Aorta (tissue), 5 donors: Measurements from ENCODE around the gene KCNJ12. TPM values are rescaled to one million over a fixed set of nuclear protein-coding genes. Genes with fewer than 3 reads are reported as not detected.

Source experiments
- ATAC-seq: fragments of 200-7000 bp; cut with Tn5 transposase; one replicate; pipeline ENCODE4 v1.9.1; 2022; ENCODE audit warnings: moderate library complexity; ENCODE audit not compliant: low FRiP score
- DNase-seq, 2 donors: peaks; one replicate each; pipeline ENCODE4 v3.0.0-alpha.2; 2020
- H3K27ac ChIP-seq, 2 donors: one replicate each; pipeline ENCODE4 v1.5.1; 2013; ENCODE audit warnings: low read length in 2 of 2, mild to moderate bottlenecking in 2 of 2, moderate library complexity in 2 of 2, control low read depth in 1 of 2, inconsistent platforms in 1 of 2, low read depth in 1 of 2
- H3K27me3 ChIP-seq, 2 donors: one replicate each; pipeline ENCODE4 v1.6.1; 2013; ENCODE audit warnings: control low read depth in 1 of 2, low read length in 1 of 2, mild to moderate bottlenecking in 1 of 2, moderate library complexity in 1 of 2; ENCODE audit not compliant: insufficient read depth in 2 of 2, control insufficient read depth in 1 of 2
- H3K36me3 ChIP-seq, 2 donors: one replicate each; pipeline ENCODE4 v1.6.1; 2013; ENCODE audit warnings: control low read depth in 1 of 2, low read length in 1 of 2, mild to moderate bottlenecking in 1 of 2; ENCODE audit not compliant: insufficient read depth in 2 of 2, control insufficient read depth in 1 of 2
- H3K4me1 ChIP-seq, 2 donors: one replicate each; pipeline ENCODE4 v1.6.1; 2013; ENCODE audit warnings: low read length in 2 of 2, control low read depth in 1 of 2, mild to moderate bottlenecking in 1 of 2, moderate library complexity in 1 of 2; ENCODE audit not compliant: insufficient read depth in 2 of 2, control insufficient read depth in 1 of 2
- H3K4me3 ChIP-seq, 2 donors: one replicate each; pipeline ENCODE4 v1.5.1; 2013; ENCODE audit warnings: low read length in 2 of 2, control low read depth in 1 of 2, mild to moderate bottlenecking in 1 of 2
- H3K9me3 ChIP-seq: one replicate; pipeline ENCODE4 v1.6.1; 2013; ENCODE audit warnings: mild to moderate bottlenecking, low read length; ENCODE audit not compliant: control insufficient read depth
- WGBS, 2 donors: extraction: QIAGEN DNeasy Blood & Tissue Kit; methylation state at CpG; one replicate each; pipeline ENCODE4 v1.1.7; 2013; 5-methylcytosine and 5-hydroxymethylcytosine counted together
- intact Hi-C, 2 donors: fragments of 100-400 bp; cut with DNase I; formaldehyde crosslinking; loops; one replicate each; pipeline versions ENCODE4 v1.14.2 to v1.15.0; 2022
- polyA plus RNA-seq, 2 donors: library from polyadenylated mRNA; stranded (reverse); fragments of 200-250 nt; gene quantifications; one replicate each; pipeline ENCODE4 v1.2.3, GENCODE V29; 2013
- total RNA-seq, 2 donors: library from RNA; stranded (reverse); fragmentation: NEBNext Ultra II Directional; extraction: Animal tissue kit (Norgen Biotek cat#: 25700); gene quantifications; one replicate each; pipeline ENCODE4 v1.2.1, GENCODE V29; 2021
- donor health status: healthy with polysubstance abuse.
- donor health status: Bipolar disorder and iron deficiency.
- donor health status: DM: no; HTN: no; CAD: no.
- donor health status: DM: no; HTN: no; CAD: no.
- donor health status: DM: yes; HTN: yes; CAD: no.

KCNJ12 gene
- total and polyA plus RNA-seq, 4 donors = 0.13 to 4.0 (median 2.9) TPM; not detected in 1

GRCh38 chr17:21353326-21354010 is 22.7 kb upstream of the KCNJ12 start:
- Histone ChIP-seq H3K27ac (no peak overlapping the region), H3K36me3 (no peaks in the 10 kb centered on the region), H3K9me3 (no peaks in the 10 kb centered on the region), H3K4me3 (no peak overlapping the region), H3K27me3 (no peaks in the 10 kb centered on the region), H3K4me1 (no peaks in the 10 kb centered on the region)
- 68 to 75% methylated on average over 13 of the region's 13 CpGs for WGBS, 2 donors
- intact Hi-C loops = no loop called here
- ATAC-seq = peak; percentile 34
- DNase-seq = peak; percentile 34 to 64

GRCh38 chr17:21354796-21355385 is 21.3 kb upstream of the KCNJ12 start:
- H3K27me3 ChIP-seq = no peaks in the 10 kb centered on the region
- intact Hi-C loops = no loop called here
- DNase-seq = peak in 1 of 2 donors; percentile 73
- no peaks in the 10 kb centered on the region for H3K4me1 ChIP-seq
- 94 to 97% methylated on average over 13 of the region's 13 CpGs for WGBS, 2 donors
- no peaks in the 10 kb centered on the region for H3K9me3 ChIP-seq
- ATAC-seq = no peak
- H3K4me3 ChIP-seq = no peak overlapping the region
- no peak overlapping the region for H3K27ac ChIP-seq
- no peaks in the 10 kb centered on the region for H3K36me3 ChIP-seq

DNA sequence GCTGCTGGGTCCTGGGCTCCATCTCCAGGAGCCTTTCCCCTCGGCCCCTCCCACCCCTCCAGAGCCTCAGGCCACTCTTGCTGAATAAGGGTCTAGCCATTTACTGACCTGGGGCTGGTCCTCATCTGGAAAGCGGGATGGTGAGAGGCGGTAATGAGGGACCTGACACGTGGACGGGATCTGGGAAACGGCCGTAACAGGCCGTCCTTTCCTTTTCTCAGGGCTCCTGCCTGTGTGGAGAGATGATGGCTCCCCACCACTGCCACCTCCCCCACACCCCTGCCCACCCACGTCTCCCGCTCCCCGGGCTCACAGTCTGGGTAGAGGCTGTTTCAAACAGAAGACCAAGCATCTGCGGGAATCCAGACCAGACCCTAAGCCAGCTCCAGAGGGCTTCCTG is 20.6 kb upstream of the KCNJ12 start:
- H3K9me3 ChIP-seq = no peaks in the 10 kb centered on the region
- DNase-seq (no peak), ATAC-seq (no peak)
- no peaks in the 10 kb centered on the region for H3K27me3 ChIP-seq
- H3K36me3 ChIP-seq = no peaks in the 10 kb centered on the region
- intact Hi-C loops = no loop called here
- no peak overlapping the region for H3K4me3 ChIP-seq
- H3K27ac ChIP-seq = no peak overlapping the region
- 86 to 93% methylated on average over 12 of the region's 12 CpGs for WGBS, 2 donors
- no peaks in the 10 kb centered on the region for H3K4me1 ChIP-seq

DNA sequence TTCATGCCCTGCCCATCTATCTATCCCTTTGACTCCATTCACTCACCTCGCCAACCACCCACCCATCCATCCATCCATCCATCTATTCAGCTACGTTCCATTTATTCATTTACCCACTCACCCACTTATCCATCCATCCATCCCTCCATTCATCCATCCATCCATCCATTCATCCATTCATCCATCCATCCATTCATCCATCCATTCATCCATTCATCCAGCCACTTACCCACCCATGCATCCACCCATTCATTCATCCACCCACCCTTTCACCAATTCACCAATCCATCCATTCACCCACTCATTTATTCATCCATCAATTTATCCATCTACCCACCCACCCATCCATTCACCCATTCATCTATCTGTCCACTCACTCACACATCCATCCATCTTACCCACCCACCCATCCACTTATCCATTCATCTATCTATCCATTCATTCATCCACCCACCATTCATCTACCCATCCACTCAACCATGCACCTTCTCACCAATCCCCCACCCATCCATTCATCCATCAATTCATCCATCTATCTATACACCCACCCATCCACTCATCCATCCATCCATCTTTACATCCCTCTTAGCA is 19.5 kb upstream of the KCNJ12 start:
- DNase-seq (no peak), ATAC-seq (no peak)
- intact Hi-C loops = no loop called here
- WGBS, 2 donors = 99 to 100% methylated on average over 2 of the region's 2 CpGs
- Histone ChIP-seq H3K36me3 (no peaks in the 10 kb centered on the region), H3K4me3 (no peak overlapping the region), H3K4me1 (no peaks in the 10 kb centered on the region), H3K9me3 (no peaks in the 10 kb centered on the region), H3K27me3 (no peaks in the 10 kb centered on the region), H3K27ac (no peak overlapping the region)

- WGBS, 2 donors = 65 to 71% methylated on average over 5 of the region's 5 CpGs
- H3K27me3 ChIP-seq = no peaks in the 10 kb centered on the region
- H3K4me3 ChIP-seq = no peak overlapping the region
- no peak overlapping the region for H3K27ac ChIP-seq
- intact Hi-C loops = no loop called here
- H3K4me1 ChIP-seq = no peaks in the 10 kb centered on the region
- H3K36me3 ChIP-seq = no peaks in the 10 kb centered on the region
- H3K9me3 ChIP-seq = no peaks in the 10 kb centered on the region
- DNase-seq (no peak), ATAC-seq (no peak)
Measured at GRCh38 chr17:21357281-21357680, 18.9 kb upstream of the KCNJ12 start.

DNA sequence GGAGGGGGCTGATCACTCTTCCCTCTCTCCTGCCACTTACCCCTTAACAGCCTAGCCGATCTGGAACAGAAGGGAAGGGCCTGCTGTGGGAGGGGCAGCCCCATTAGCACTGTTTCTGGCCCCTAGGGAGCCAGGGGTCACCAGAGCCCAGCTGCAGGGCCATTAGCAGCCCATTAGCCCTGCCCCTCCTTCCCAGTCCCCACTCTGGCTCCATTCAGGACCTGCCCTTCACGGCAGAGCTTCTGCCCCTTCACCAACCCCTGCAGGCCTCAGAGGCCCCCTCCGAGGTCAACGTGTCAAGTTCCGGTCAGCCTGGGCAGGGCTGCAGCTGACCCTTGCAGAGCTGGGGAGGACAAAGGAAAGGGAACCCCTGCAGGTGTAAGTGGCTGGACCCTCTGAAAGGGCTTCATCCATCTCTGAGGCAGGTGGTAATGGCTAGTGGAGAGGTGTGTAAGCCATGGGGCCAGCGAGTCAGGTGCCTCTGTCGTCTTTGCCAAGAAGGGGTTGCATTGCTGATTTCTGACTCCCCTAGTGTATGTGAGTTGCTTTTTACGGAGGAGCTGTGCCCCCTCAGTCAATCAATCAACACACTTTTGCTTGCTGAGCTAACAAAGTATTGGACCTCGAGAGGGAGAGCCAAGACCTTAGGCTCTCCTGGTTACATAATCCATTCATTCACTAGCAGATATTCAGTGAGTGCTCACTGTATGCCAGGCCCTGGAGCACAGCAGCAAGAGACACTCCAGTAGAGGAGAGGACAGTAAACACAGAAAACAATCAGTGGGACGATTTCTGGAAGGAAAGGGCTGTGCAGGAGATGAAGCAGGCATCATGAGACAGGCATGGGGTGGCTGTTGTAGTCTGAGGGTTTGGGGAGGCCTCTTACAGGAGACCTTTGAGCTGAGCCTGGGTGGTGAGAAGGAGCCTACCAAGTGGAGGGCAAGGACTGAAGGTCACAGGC is 18.2 kb upstream of the KCNJ12 start:
- H3K27me3 ChIP-seq = no peaks in the 10 kb centered on the region
- H3K36me3 ChIP-seq = no peaks in the 10 kb centered on the region
- no peaks in the 10 kb centered on the region for H3K4me1 ChIP-seq
- H3K4me3 ChIP-seq = no peak overlapping the region
- no peaks in the 10 kb centered on the region for H3K9me3 ChIP-seq
- intact Hi-C loops = no loop called here
- DNase-seq (no peak), ATAC-seq (no peak)
- H3K27ac ChIP-seq = no peak overlapping the region
- 76 to 77% methylated on average over 10 of the region's 10 CpGs for WGBS, 2 donors

GRCh38 chr17:21358682-21359482 is 17.3 kb upstream of the KCNJ12 start:
- Histone ChIP-seq H3K27me3 (no peaks in the 10 kb centered on the region), H3K4me1 (no peaks in the 10 kb centered on the region), H3K27ac (no peak overlapping the region), H3K9me3 (no peaks in the 10 kb centered on the region), H3K36me3 (no peaks in the 10 kb centered on the region), H3K4me3 (no peak overlapping the region)
- intact Hi-C loops = no loop called here
- 81 to 82% methylated on average over 12 of the region's 12 CpGs for WGBS, 2 donors
- DNase-seq = no peak
- no peak for ATAC-seq

GRCh38 chr17:21359483-21359840 is 16.7 kb upstream of the KCNJ12 start:
- Histone ChIP-seq H3K4me3 (no peak overlapping the region), H3K4me1 (no peaks in the 10 kb centered on the region), H3K27ac (no peak overlapping the region), H3K27me3 (no peaks in the 10 kb centered on the region), H3K36me3 (no peaks in the 10 kb centered on the region), H3K9me3 (no peaks in the 10 kb centered on the region)
- ATAC-seq (no peak), DNase-seq (no peak)
- intact Hi-C loops = no loop called here
- WGBS, 2 donors = 87 to 94% methylated on average over 9 of the region's 9 CpGs
